Stimulated activated naive CD8-positive, alpha-beta T cell treated with anti-CD3 and anti-CD28 coated beads, Interleukin-15, Interleukin-2, amounts not matched to agents 100 ng/mL and 50 ng/mL, for 24 hours (primary cell): ENCODE measurements around the gene TERB1.
A peak's percentile ranks its signal among the peaks of the same experiment; 100 is the strongest.
"Not testable (repeated sequence)": the region's sequence is repeated elsewhere in the genome, so short reads cannot be mapped to it uniquely, and the experiment has no call there.

Source experiments
- H3K27ac Mint-ChIP-seq: one replicate; pipeline ENCODE4 v1.8.0; 2021; ENCODE audit warnings: mild to moderate bottlenecking, mixed read lengths
- H3K27me3 Mint-ChIP-seq: one replicate; pipeline ENCODE4 v1.8.0; 2021; ENCODE audit warnings: mixed read lengths
- H3K36me3 Mint-ChIP-seq: one replicate; pipeline ENCODE4 v1.8.0; 2021; ENCODE audit warnings: low read depth, mixed read lengths
- H3K4me1 Mint-ChIP-seq: one replicate; pipeline ENCODE4 v1.8.0; 2021; ENCODE audit warnings: low read depth, mixed read lengths
- H3K4me3 Mint-ChIP-seq: one replicate; pipeline ENCODE4 v1.8.0; 2021; ENCODE audit warnings: mild to moderate bottlenecking, mixed read lengths
- H3K9me3 Mint-ChIP-seq: one replicate; pipeline ENCODE4 v1.8.0; 2021; ENCODE audit warnings: mixed read lengths

The TERB1 gene

DNA sequence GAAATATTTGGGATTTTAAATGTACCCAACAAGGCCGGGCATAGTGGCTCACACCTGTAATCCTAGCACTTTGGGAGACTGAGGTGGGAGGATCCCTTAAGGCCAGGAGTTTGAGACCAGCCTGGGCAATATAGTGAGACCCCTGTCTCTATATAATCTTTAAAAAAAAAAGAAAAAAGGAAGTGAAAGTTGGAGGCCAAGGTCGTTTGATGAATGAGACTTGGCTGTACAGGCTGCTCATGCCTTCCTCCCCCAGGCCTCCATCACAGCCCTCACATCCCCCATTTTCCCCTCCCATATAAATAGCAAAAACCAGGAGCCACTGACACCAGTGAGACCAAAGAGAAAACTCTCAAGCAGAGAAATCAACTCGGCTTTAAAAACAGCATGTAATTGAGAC is 39.5 kb upstream of the TERB1 start:
- peaks cover 52% of the 10 kb centered on the region for H3K27me3 Mint-ChIP-seq
- H3K4me3 Mint-ChIP-seq: no peak overlapping the region
- H3K9me3 Mint-ChIP-seq: no peaks in the 10 kb centered on the region

DNA sequence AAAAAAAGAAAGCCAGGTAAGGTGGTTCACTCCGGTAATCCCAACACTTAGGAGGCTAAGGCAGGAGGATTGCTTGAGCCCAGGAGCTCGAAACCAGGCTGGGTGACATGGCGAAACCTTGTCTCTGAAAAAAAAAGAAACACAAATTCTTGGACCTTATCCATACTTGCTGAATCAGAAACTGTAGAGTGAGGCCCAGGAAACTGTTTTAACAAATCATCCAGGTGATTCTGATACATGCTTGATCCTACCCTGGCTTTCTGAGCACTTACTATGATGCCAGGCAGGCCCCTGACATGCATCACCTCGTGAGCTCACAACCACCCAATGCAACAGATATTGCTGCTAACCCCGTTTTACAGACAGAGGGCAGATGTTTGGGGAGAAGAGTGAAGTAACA is 33.4 kb upstream of the TERB1 start:
- peaks cover 26% of the 10 kb centered on the region for H3K27me3 Mint-ChIP-seq
- H3K4me3 Mint-ChIP-seq: no peak overlapping the region

More for the DNA sequence above, 39.5 kb upstream of the TERB1 start:
- Mint-ChIP-seq H3K27ac (no peak overlapping the region), H3K4me1 (peaks cover 5% of the 10 kb centered on the region), H3K36me3 (no peaks in the 10 kb centered on the region)

DNA sequence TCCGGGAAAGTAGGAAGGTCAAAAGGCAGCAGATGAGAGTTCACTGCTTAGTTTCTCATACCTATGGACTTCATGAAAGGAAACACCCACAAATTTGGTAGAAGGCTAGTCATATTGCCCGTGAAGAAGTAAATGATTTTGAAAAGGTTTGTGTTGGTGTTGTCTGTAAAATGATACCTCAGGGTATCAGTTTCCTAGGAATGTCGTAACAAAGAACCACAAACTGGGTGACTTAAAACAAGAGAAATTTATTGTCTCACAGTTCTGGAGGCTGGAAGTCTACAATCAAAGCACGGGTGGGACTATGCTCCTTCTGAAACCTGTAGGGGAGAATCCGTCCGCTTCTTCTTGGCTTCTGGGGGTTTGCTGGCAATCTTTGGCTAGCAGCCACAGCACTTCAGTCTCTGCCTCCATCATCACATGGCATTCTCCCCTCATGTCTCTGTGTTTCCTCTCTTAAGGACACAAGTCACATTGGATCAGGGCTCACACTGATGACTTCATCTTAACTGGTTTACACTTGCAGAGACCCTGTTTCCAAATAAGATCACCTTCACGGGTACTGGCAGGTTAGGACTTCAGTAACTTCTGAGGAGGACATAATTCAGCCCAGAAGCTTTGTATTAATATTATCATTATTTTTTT is 31.4 kb upstream of the TERB1 start:
- Mint-ChIP-seq H3K4me1 (peaks cover 16% of the 10 kb centered on the region), H3K9me3 (no peaks in the 10 kb centered on the region), H3K4me3 (no peak overlapping the region), H3K36me3 (peaks cover 9% of the 10 kb centered on the region), H3K27ac (no peak overlapping the region), H3K27me3 (peaks cover 11% of the 10 kb centered on the region)

More for the DNA sequence above, 33.4 kb upstream of the TERB1 start:
- Mint-ChIP-seq H3K9me3 (no peaks in the 10 kb centered on the region), H3K36me3 (no peaks in the 10 kb centered on the region), H3K4me1 (peaks cover under 1% of the 10 kb centered on the region), H3K27ac (no peak overlapping the region)

DNA sequence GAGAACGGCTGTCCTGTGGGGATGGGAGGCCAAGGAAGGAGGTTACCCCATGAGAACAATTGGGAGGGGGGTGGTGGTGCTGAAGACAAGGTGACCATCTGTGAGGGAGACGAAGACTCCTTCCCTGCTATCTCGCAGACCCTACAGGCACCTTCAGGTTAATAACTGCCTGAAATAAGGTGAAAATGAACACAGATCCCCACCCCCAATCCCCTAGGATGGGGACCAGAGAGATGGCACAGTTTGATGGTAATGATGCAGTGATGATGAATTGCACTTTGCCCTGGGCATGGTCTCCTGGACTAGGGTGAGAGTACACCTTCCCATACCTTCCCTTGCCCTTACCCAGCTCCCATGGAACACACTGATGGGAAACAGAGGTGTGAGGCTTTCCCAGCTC is 30.8 kb upstream of the TERB1 start:
- no peaks in the 10 kb centered on the region for H3K9me3 Mint-ChIP-seq
- H3K27ac Mint-ChIP-seq: no peak overlapping the region
- H3K4me3 Mint-ChIP-seq: no peak overlapping the region
- peaks cover 8% of the 10 kb centered on the region for H3K27me3 Mint-ChIP-seq
- peaks cover 13% of the 10 kb centered on the region for H3K36me3 Mint-ChIP-seq
- H3K4me1 Mint-ChIP-seq: peaks cover 20% of the 10 kb centered on the region

GRCh38 chr16:66830422-66831404 is 29.3 kb upstream of the TERB1 start, which contains the start of gene NAE1:
NAE1 (minus strand) TSS chr16:66830976; CDS start chr16:66830899, 77 bp downstream.
- Mint-ChIP-seq H3K9me3 (no peaks in the 10 kb centered on the region), H3K36me3 (peaks cover 25% of the 10 kb centered on the region), H3K4me1 (peaks cover 20% of the 10 kb centered on the region), H3K4me3 (peak within 1 kb of the TSS; percentile 81), H3K27ac (peak within 1 kb of the TSS; percentile 52), H3K27me3 (peaks cover 8% of the 10 kb centered on the region)

DNA sequence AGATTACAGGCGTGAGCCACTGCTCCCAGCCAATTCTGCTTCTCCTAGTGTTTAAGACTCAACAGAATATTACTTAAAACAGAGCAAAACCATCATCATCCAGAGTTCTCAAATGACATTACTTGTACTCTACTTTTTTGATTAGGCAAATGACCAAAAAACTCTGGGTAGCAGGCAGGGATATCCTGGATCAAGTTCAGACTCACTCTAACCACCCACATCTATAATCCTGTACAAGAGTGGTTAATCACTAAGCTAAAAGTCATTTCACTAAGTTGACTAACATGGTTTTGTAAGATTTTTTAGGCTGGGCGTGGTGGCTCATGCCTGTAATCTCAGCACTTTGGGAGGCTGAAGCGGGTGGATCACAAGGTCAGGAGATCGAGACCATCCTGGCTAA is 22.6 kb upstream of the TERB1 start:
- no peak overlapping the region for H3K4me3 Mint-ChIP-seq
- no peaks in the 10 kb centered on the region for H3K27me3 Mint-ChIP-seq
- H3K9me3 Mint-ChIP-seq: no peaks in the 10 kb centered on the region
- H3K27ac Mint-ChIP-seq: no peak overlapping the region
- H3K36me3 Mint-ChIP-seq: peaks cover 68% of the 10 kb centered on the region
- peaks cover 12% of the 10 kb centered on the region for H3K4me1 Mint-ChIP-seq

DNA sequence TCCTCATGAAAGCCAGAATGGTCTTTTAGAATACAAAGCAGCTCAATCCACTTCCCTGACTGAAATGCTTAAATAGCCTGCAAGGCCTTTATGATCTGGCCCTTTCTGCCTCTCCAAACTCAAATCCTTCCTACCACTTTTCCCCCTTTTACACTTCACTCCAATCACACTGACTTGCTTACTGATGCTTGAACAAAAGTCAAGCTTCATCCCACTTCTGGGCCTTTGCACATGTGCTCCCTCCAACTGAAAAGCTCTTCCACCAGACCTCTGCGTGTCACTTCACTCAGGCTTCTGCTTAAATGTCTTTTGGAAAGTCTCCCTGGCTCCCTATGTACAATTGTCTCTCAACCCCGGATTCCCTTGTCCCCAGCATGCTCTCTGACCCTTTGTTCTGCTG is 13.3 kb upstream of the TERB1 start:
- H3K4me3 Mint-ChIP-seq: no peak overlapping the region
- H3K27ac Mint-ChIP-seq: no peak overlapping the region

DNA sequence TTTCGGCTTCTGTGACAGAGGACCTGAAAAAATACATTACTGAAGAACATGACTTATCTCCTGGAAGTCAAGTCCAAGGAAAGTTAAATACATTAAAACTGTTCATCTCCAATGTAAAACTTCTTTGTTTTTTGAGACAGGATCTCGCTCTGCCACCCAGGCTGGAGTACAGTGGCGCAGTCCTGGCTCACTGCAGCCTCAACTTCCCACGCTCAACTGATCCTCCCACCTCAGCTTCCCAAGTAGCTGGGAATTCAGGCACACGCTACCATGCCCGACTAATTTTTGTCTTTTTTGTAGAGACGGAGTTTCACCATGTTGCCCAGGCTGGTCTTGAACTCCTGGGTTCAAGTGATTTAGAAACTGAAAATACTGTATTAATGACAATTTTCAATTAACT is 9.7 kb upstream of the TERB1 start:
- Mint-ChIP-seq H3K27me3 (no peaks in the 10 kb centered on the region), H3K4me1 (no peaks in the 10 kb centered on the region), H3K27ac (no peak overlapping the region), H3K9me3 (no peaks in the 10 kb centered on the region), H3K36me3 (peaks cover 65% of the 10 kb centered on the region), H3K4me3 (no peak overlapping the region)

More for the DNA sequence above, 13.3 kb upstream of the TERB1 start:
- Mint-ChIP-seq H3K9me3 (no peaks in the 10 kb centered on the region), H3K36me3 (peaks cover 75% of the 10 kb centered on the region), H3K27me3 (no peaks in the 10 kb centered on the region), H3K4me1 (no peaks in the 10 kb centered on the region)

DNA sequence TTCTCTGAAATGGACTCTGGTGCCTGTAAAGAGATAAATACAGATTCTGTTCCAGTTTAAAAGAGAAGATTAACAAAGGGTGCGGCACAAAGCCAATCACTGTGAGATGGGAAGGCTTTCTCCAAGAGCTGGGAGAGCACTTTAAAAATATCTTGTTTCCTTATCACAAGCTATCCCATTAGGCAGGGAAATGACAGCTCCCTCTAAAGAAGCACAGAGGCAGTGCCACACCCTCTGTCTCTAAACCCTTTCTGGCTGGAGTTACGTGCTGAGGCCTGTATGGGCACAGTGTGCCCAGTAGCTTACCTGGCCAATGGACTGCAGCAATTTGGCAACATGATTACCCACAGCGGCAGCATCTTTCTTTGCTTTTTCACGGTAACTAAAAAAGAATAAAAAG is 9.0 kb upstream of the TERB1 start:
- H3K4me1 Mint-ChIP-seq: no peaks in the 10 kb centered on the region
- H3K9me3 Mint-ChIP-seq: no peaks in the 10 kb centered on the region
- no peak overlapping the region for H3K27ac Mint-ChIP-seq
- no peaks in the 10 kb centered on the region for H3K27me3 Mint-ChIP-seq
- H3K36me3 Mint-ChIP-seq: peaks cover 68% of the 10 kb centered on the region
- no peak overlapping the region for H3K4me3 Mint-ChIP-seq

DNA sequence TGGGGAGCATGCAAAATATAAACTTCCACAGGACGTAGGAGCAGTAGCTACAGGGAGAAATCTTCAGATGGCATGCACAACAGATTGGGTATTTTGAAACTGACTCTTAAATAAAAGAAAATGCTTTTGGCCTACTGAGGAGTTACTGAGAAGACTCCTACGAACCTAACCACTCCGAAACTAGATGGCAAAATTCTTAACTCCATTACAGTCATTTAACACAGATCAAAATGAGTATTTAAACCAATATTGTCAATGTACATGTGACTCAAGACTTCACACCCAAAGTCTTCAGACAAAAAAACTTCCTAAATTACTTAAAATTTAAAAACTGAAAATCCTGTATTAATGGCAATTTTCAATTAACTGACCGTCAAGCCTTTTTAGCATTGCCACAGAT is 8.4 kb upstream of the TERB1 start:
- Mint-ChIP-seq H3K27ac (no peak overlapping the region), H3K36me3 (peaks cover 72% of the 10 kb centered on the region), H3K27me3 (no peaks in the 10 kb centered on the region), H3K4me3 (no peak overlapping the region), H3K4me1 (no peaks in the 10 kb centered on the region), H3K9me3 (no peaks in the 10 kb centered on the region)

DNA sequence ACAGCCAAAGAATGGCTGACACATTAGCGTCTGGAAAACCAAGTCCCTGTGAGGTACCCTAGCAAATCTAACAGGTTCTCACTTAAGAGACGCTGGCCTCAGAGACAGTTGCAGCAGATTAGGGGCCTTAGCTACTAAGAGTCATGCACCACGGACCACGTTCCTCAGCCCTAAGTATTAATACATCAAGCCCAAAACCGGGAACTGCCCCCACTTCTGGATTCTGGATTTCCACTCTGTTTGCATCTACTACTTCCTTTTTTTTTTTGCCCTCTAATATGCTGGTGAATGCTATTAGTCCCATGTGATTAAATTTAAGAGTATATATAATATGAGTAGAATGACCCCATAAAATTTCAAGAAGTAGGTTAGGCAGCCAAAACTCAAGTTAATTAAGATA is 775 bp upstream of the TERB1 start:
- Mint-ChIP-seq H3K27ac (no peak overlapping the region), H3K4me3 (no peak overlapping the region), H3K9me3 (no peaks in the 10 kb centered on the region), H3K36me3 (peaks cover 44% of the 10 kb centered on the region), H3K4me1 (no peaks in the 10 kb centered on the region), H3K27me3 (no peaks in the 10 kb centered on the region)

GRCh38 chr16:66800856-66801255 is 528 bp downstream of the TERB1 start:
- no peaks in the 10 kb centered on the region for H3K4me1 Mint-ChIP-seq
- no peak overlapping the region for H3K4me3 Mint-ChIP-seq
- no peak overlapping the region for H3K27ac Mint-ChIP-seq
- no peaks in the 10 kb centered on the region for H3K9me3 Mint-ChIP-seq
- no peaks in the 10 kb centered on the region for H3K27me3 Mint-ChIP-seq
- H3K36me3 Mint-ChIP-seq: peaks cover 43% of the 10 kb centered on the region

DNA sequence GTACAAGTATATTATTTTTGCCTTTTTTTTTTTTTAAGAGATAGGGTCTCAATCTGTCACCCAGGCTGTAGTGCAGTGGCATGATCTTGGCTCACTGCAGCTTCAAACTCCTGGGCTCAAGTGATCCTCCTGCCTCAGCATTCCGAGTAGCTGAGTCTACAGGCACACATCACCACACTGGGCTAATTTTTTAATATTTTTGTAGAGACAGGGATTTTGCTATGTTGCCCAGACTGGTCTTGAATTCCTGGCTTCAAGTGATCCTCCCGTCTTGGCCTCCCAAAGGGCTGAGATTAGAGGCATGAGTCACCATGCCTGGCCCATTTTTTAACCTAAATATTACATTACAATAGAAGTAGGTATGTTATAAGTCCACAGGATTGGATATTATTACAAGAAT is 3.2 kb downstream of the TERB1 start:
- no peaks in the 10 kb centered on the region for H3K27me3 Mint-ChIP-seq
- no peaks in the 10 kb centered on the region for H3K9me3 Mint-ChIP-seq

DNA sequence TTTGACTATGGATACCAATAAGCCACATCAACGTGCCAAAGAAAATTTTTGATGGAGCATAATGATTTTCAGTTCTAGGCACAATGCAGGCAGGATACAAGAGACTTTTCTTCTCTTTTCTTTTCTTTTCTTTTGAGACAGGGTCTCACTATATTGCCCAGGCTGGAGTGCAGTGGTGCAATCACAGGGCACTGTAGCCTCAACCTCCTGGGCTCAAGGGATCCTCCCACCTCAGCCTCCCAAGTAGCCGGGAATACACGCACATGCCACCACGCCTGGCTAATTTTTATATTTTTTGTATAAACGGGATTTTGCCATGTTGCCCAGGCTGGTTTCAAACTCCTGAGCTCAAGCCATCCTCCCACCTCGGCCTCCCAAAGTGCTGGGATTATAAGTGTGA is 7.4 kb downstream of the TERB1 start:
- H3K36me3 Mint-ChIP-seq, H3K4me3 Mint-ChIP-seq, H3K9me3 Mint-ChIP-seq, H3K4me1 Mint-ChIP-seq, H3K27ac Mint-ChIP-seq, H3K27me3 Mint-ChIP-seq: not testable (repeated sequence)

More for the DNA sequence above, 3.2 kb downstream of the TERB1 start:
- no peak overlapping the region for H3K4me3 Mint-ChIP-seq
- no peaks in the 10 kb centered on the region for H3K4me1 Mint-ChIP-seq
- peaks cover 16% of the 10 kb centered on the region for H3K36me3 Mint-ChIP-seq
- H3K27ac Mint-ChIP-seq: no peak overlapping the region

- Mint-ChIP-seq H3K27me3 (no peaks in the 10 kb centered on the region), H3K27ac (no peak overlapping the region), H3K4me1 (no peaks in the 10 kb centered on the region), H3K4me3 (no peak overlapping the region), H3K36me3 (no peaks in the 10 kb centered on the region), H3K9me3 (no peaks in the 10 kb centered on the region)
Observed at GRCh38 chr16:66790130-66790733, 11.2 kb downstream of the TERB1 start.
